OCI-LY1 (cell line): Measurements from ENCODE around the gene SAP130.

Experiments used
- CTCF ChIP-seq: fragments of 200-600 bp; sonication (generic), shearing (Covaris generic); IDR thresholded peaks from 2 replicates; pipeline ENCODE4 v1.5.1; 2017; ENCODE audit warnings: mild to moderate bottlenecking, antibody characterized with exemption, low read length, moderate library complexity, mixed read lengths
- EZH2 ChIP-seq: fragments of 200-600 bp; sonication (generic), shearing (Covaris generic); IDR thresholded peaks from 2 replicates; pipeline ENCODE4 v1.8.0; 2017; ENCODE audit warnings: borderline replicate concordance, mixed run types, mild to moderate bottlenecking, antibody characterized with exemption, low read length, moderate library complexity, mixed read lengths

GRCh38 chr2:127943186-127943585 is 84.7 kb downstream of the SAP130 start:
- TF ChIP-seq CTCF, result no peak
- TF ChIP-seq EZH2, result no peak
